Neural progenitor cell (in vitro differentiated cells): ENCODE measurements around the gene CABP4.

ENCODE experiments used
- CTCF ChIP-seq: fragments of 200-600 bp; sonication (generic); IDR thresholded peaks from 2 replicates; pipeline ENCODE4 v1.5.1; 2017; ENCODE audit warnings: antibody characterized with exemption, mild to moderate bottlenecking
- EZH2 ChIP-seq: fragments of 200-600 bp; sonication (generic); IDR thresholded peaks from 2 replicates; pipeline ENCODE4 v1.6.1; 2017; ENCODE audit warnings: antibody characterized with exemption, mild to moderate bottlenecking, moderate library complexity
- EZH2phosphoT487 ChIP-seq: fragments of 200-600 bp; sonication (generic); IDR thresholded peaks from 2 replicates; pipeline ENCODE4 v1.6.1; 2017; ENCODE audit warnings: antibody characterized with exemption

- TF ChIP-seq CTCF, result no peak
- TF ChIP-seq EZH2phosphoT487, result no peak
- no peak for TF ChIP-seq EZH2
These were observed 46.5 kb upstream of the CABP4 start for GRCh38 chr11:67408437-67409200.
